B cell (primary cell): ENCODE data around the gene MEF2C. TPM values are rescaled to one million over a fixed set of nuclear protein-coding genes. Genes with fewer than 3 reads are reported as not detected.

Experiments used
- ATAC-seq: fragments of 200-7000 bp; cut with Tn5 transposase; one replicate; pipeline ENCODE4 v1.10.0; 2021; ENCODE audit warnings: low read depth, mild to moderate bottlenecking, moderate number of reproducible peaks, moderate library complexity
- CTCF ChIA-PET: fragments of 350-600 bp; sonication (Branson Sonifier 250); formaldehyde crosslinking; loops from one replicate; lab custom pipeline; 2021; ENCODE audit warnings: antibody characterized with exemption, inconsistent platforms; lab: Charles Lee
- POLR2A ChIA-PET: fragments of 350-600 bp; sonication (Branson Sonifier 250); formaldehyde crosslinking; loops from one replicate; lab custom pipeline; 2021; ENCODE audit warnings: antibody characterized with exemption; lab: Charles Lee
- DNase-seq: peaks from one replicate; pipeline ENCODE4 v3.0.0; 2013
- H2AFZ ChIP-seq: 2 replicates; pipeline ENCODE4 v1.6.1; 2012; ENCODE audit warnings: mild to moderate bottlenecking, low read depth, low read length; ENCODE audit not compliant: insufficient read depth, poor library complexity, severe bottlenecking
- H3K27ac ChIP-seq, 2 donors: 1 replicate in 1 of 2; 2 replicates in 1 of 2; pipeline ENCODE4 v1.5.1; 2012 to 2013; ENCODE audit warnings: low read length in 2 of 2, mild to moderate bottlenecking in 2 of 2, moderate library complexity in 1 of 2
- H3K27me3 ChIP-seq, 4 experiments: fragments of 200-600 bp in 1 of 4; sonication (generic) in 1 of 4; replicated peaks in 1 of 4; 1 replicate in 2 of 4; 2 replicates in 2 of 4; pipeline versions ENCODE4 v1.6.1 to v1.7.0; 2013 to 2016; ENCODE audit warnings: low read length in 3 of 4, mild to moderate bottlenecking in 2 of 4, mixed read lengths in 1 of 4, moderate library complexity in 1 of 4; ENCODE audit not compliant: insufficient read depth in 4 of 4, control insufficient read depth in 3 of 4; ENCODE audit errors: control extremely low read depth in 1 of 4
- H3K36me3 ChIP-seq, 2 experiments: replicated peaks in 1 of 2; 1 replicate in 1 of 2; 2 replicates in 1 of 2; pipeline versions ENCODE4 v1.6.1 to v1.7.1; 2013; ENCODE audit warnings: low read length in 1 of 2; ENCODE audit not compliant: insufficient read depth in 2 of 2, control insufficient read depth in 1 of 2; ENCODE audit errors: control extremely low read depth in 1 of 2, extremely low read depth in 1 of 2
- H3K4me1 ChIP-seq, 2 donors: fragments of 200-600 bp in 1 of 2; sonication (generic) in 1 of 2; 1 replicate in 1 of 2; 2 replicates in 1 of 2; pipeline versions ENCODE4 v1.5.1 to v1.6.1; 2013 to 2017; ENCODE audit warnings: low read length in 2 of 2; ENCODE audit not compliant: control insufficient read depth in 2 of 2, insufficient read depth in 2 of 2
- H3K4me2 ChIP-seq: replicated peaks from 2 replicates; pipeline ENCODE3; 2012; ENCODE audit warnings: mild to moderate bottlenecking, low read depth, low read length; ENCODE audit not compliant: poor library complexity, severe bottlenecking
- H3K4me3 ChIP-seq, 5 experiments: fragments of 200-600 bp in 1 of 5; sonication (generic) in 1 of 5; 1 replicate in 3 of 5; 2 replicates in 2 of 5; pipeline versions ENCODE4 v1.5.1 to v1.7.0; 2011 to 2016; ENCODE audit warnings: low read length in 4 of 5, mild to moderate bottlenecking in 4 of 5, low read depth in 2 of 5, control low read depth in 1 of 5, moderate library complexity in 1 of 5; ENCODE audit not compliant: insufficient read depth in 1 of 5; ENCODE audit errors: control extremely low read depth in 1 of 5, extremely low read depth in 1 of 5
- H3K79me2 ChIP-seq: fragments of 200-600 bp; sonication (generic); one replicate; pipeline ENCODE4 v1.6.0; 2016; ENCODE audit warnings: low read length; ENCODE audit not compliant: control insufficient read depth, insufficient read depth
- H3K9ac ChIP-seq: fragments of 200-600 bp; sonication (generic); 2 replicates; pipeline ENCODE4 v1.6.1; 2017; ENCODE audit warnings: mild to moderate bottlenecking, low read length, moderate library complexity
- H3K9me3 ChIP-seq, 3 donors: one replicate each; pipeline versions ENCODE4 v1.6.1 to v1.7.1; 2013; ENCODE audit warnings: low read length in 2 of 3; ENCODE audit not compliant: control insufficient read depth in 2 of 3, insufficient read depth in 1 of 3; ENCODE audit errors: control extremely low read depth in 1 of 3
- H4K20me1 ChIP-seq: 2 replicates; pipeline ENCODE4 v1.6.0; 2012; ENCODE audit warnings: mild to moderate bottlenecking, low read length; ENCODE audit not compliant: insufficient read depth, control insufficient read depth, poor library complexity, severe bottlenecking
- H3K27ac Mint-ChIP-seq: one replicate; pipeline ENCODE4 v1.8.0; 2021; ENCODE audit warnings: mixed read lengths
- H3K27me3 Mint-ChIP-seq: one replicate; pipeline ENCODE4 v1.8.0; 2021; ENCODE audit warnings: mixed read lengths
- H3K4me1 Mint-ChIP-seq: one replicate; pipeline ENCODE4 v1.8.0; 2021; ENCODE audit warnings: mixed read lengths
- H3K4me3 Mint-ChIP-seq: one replicate; pipeline ENCODE4 v1.8.0; 2021; ENCODE audit warnings: mixed read lengths
- H3K9me3 Mint-ChIP-seq: one replicate; pipeline ENCODE4 v1.8.0; 2022; ENCODE audit warnings: mixed read lengths; ENCODE audit not compliant: insufficient read depth
- CTCF ChIP-seq: fragments of 200-600 bp; IDR thresholded peaks from one replicate; pipeline ENCODE4 v1.8.0; 2022; ENCODE audit warnings: antibody characterized with exemption, mild to moderate bottlenecking
- EZH2 ChIP-seq: IDR thresholded peaks from 2 replicates; pipeline ENCODE4 v1.6.1; 2012; ENCODE audit warnings: borderline replicate concordance, low read depth, mild to moderate bottlenecking, moderate library complexity, low read length; ENCODE audit not compliant: insufficient read depth, poor library complexity, severe bottlenecking
- WGBS: methylation state at CpG from one replicate; pipeline ENCODE4 v1.1.5; 2013; ENCODE audit warnings: missing lambda C conversion rate; ENCODE audit not compliant: insufficient coverage; 5-methylcytosine and 5-hydroxymethylcytosine counted together
- intact Hi-C: fragments of 100-400 bp; cut with micrococcal nuclease; formaldehyde crosslinking; loops from one replicate; pipeline ENCODE4 v1.10.0; 2022
- polyA plus RNA-seq: library from polyadenylated mRNA; depleted of rRNA; stranded (reverse); fragments of >200 nt; gene quantifications from 2 replicates; pipeline ENCODE4 v1.2.3, GENCODE V29; 2012
- total RNA-seq, 2 donors: library from RNA; stranded (reverse); fragments of 120-200 nt in 1 of 2; gene quantifications; 1 replicate in 1 of 2; 2 replicates in 1 of 2; pipeline versions ENCODE4 v1.2.3 to v1.2.4, GENCODE V29; 2013 to 2022

The MEF2C gene
- total and polyA plus RNA-seq, 2 donors (not counting 1 experiment from before 2014, with no cell fraction given) = 97.4 to 354 TPM

- no peaks in the 10 kb centered on the region for H3K9me3 Mint-ChIP-seq
- Histone ChIP-seq H3K4me1 (peaks cover 35 to 40% of the 10 kb centered on the region in 2 donors), H3K27ac (peak overlapping the region; percentile 86 to 90), H3K4me3 (peak overlapping the region; percentile 33 to 82 (median 53)), H3K9me3 (peaks cover 0 to 4% (median 0%) of the 10 kb centered on the region in 3 donors), H3K79me2 (peaks cover 51% of the 10 kb centered on the region), H3K36me3 (no peaks in the 10 kb centered on the region), H3K27me3 (no peaks in the 10 kb centered on the region), H3K4me2 (peak overlapping the region; percentile 87), H2AFZ (peak overlapping the region; percentile 64), H4K20me1 (no peaks in the 10 kb centered on the region), H3K9ac (peak overlapping the region; percentile 73)
- H3K27me3 Mint-ChIP-seq = no peaks in the 10 kb centered on the region
- H3K27ac Mint-ChIP-seq = peak overlapping the region; percentile 94
- H3K4me1 Mint-ChIP-seq = peaks cover 60% of the 10 kb centered on the region
- ATAC-seq (no peak), DNase-seq (peak; percentile 61)
- CTCF ChIA-PET = interaction anchor here (0.7 to 8.0 kb wide), 3 partner anchors 11 to 157 kb away, joined by 3 to 67 read pairs (median 3); no protein-coding TSS in a partner anchor
- WGBS = 10% methylated on average over 2 of the region's 4 CpGs
- TF ChIP-seq EZH2 (no peak), CTCF (no peak)
- POLR2A ChIA-PET = interaction anchor here (0.8 kb wide), 1 partner anchor 60 kb away, joined by 3 read pairs; no protein-coding TSS in a partner anchor
- peak overlapping the region; percentile 95 for H3K4me3 Mint-ChIP-seq
- intact Hi-C loops = loop anchor here (5.0 to 10.0 kb wide), 4 partner anchors 425 to 1588 kb away; partner anchors contain the start of genes CETN3, MBLAC2 and POLR3G
These were observed 3.9 kb upstream of the MEF2C start for GRCh38 chr5:88886746-88887341.

GRCh38 chr5:88886252-88886651 lies 3.3 kb upstream of the MEF2C start:
- H3K4me1 ChIP-seq = peaks cover 35 to 40% of the 10 kb centered on the region in 2 donors
- H3K4me2 ChIP-seq = peak overlapping the region; percentile 87
- H3K4me3 Mint-ChIP-seq = peak overlapping the region; percentile 95
- ATAC-seq = no peak
- DNase-seq = peak; percentile 47
- H3K79me2 ChIP-seq = peaks cover 51% of the 10 kb centered on the region
- ChIA-PET CTCF (interaction anchor here (0.7 to 8.0 kb wide), 4 partner anchors 11 to 156 kb away, joined by 3 to 67 read pairs (median 3); no protein-coding TSS in a partner anchor), POLR2A (interaction anchor here (0.8 kb wide), 1 partner anchor 60 kb away, joined by 3 read pairs; no protein-coding TSS in a partner anchor)
- no peaks in the 10 kb centered on the region for H3K27me3 ChIP-seq
- no peaks in the 10 kb centered on the region for H3K36me3 ChIP-seq
- peak overlapping the region; percentile 94 for H3K27ac Mint-ChIP-seq
- TF ChIP-seq EZH2 (no peak), CTCF (no peak)
- peak overlapping the region; percentile 33 to 82 (median 53) for H3K4me3 ChIP-seq
- H3K9me3 Mint-ChIP-seq = no peaks in the 10 kb centered on the region
- H3K27me3 Mint-ChIP-seq = no peaks in the 10 kb centered on the region
- peaks cover 0 to under 1% (median 0%) of the 10 kb centered on the region in 3 donors for H3K9me3 ChIP-seq
- peak overlapping the region; percentile 64 for H2AFZ ChIP-seq
- H3K4me1 Mint-ChIP-seq = peaks cover 57% of the 10 kb centered on the region
- peaks cover 2% of the 10 kb centered on the region for H4K20me1 ChIP-seq
- WGBS = no CpG with 5 or more reads among the region's 1 CpG
- H3K27ac ChIP-seq = peak overlapping the region; percentile 86 to 90
- peak overlapping the region; percentile 73 for H3K9ac ChIP-seq
- intact Hi-C loops = loop anchor here (5.0 to 10.0 kb wide), 4 partner anchors 426 to 1589 kb away; partner anchors contain the start of genes CETN3, MBLAC2 and POLR3G
